ENCODE measurements around the gene GASK1B. TPM values are rescaled to one million over a fixed set of nuclear protein-coding genes. Genes with fewer than 3 reads are reported as not detected.

The GASK1B gene
- total and polyA plus RNA-seq, 11 donors: 10.0 to 108 (median 66.1) TPM

GRCh38 chr4:158182736-158183135 lies 9.9 kb upstream of the GASK1B start:
- WGBS, 4 donors: 94 to 95% (median 94%) methylated on average over 15 of the region's 15 CpGs
- intact Hi-C loops (cut with DNase I): loop anchor here in 1 of 10 donors (5.0 kb wide), 1 partner anchor 60 kb away; no protein-coding TSS in a partner anchor
- no peak for TF ChIP-seq CTCF (IDR thresholded peaks at IDR 0.05)
- TF ChIP-seq POLR2A (IDR thresholded peaks at IDR 0.05): no peak

GRCh38 chr4:158181906-158182305 lies 9.1 kb upstream of the GASK1B start:
- H3K27me3 ChIP-seq: no peaks in the 10 kb centered on the region
- no peak overlapping the region for H3K27ac ChIP-seq
- TF ChIP-seq POLR2A (IDR thresholded peaks at IDR 0.05): no peak
- TF ChIP-seq CTCF (IDR thresholded peaks at IDR 0.05): no peak
- DNase-seq: no peak
- H3K9me3 ChIP-seq: no peaks in the 10 kb centered on the region
- no peak overlapping the region for H3K4me3 ChIP-seq
- peaks cover 0 to 43% (median 8%) of the 10 kb centered on the region in 9 donors for H3K36me3 ChIP-seq
- peaks cover 0 to 23% (median 6%) of the 10 kb centered on the region in 12 donors for H3K4me1 ChIP-seq
- no peak for ATAC-seq
- intact Hi-C loops (cut with DNase I): loop anchor here in 1 of 10 donors (5.0 kb wide), 1 partner anchor 60 kb away; no protein-coding TSS in a partner anchor
- 83 to 89% (median 85%) methylated on average over 5 of the region's 5 CpGs for WGBS, 4 donors

More at GRCh38 chr4:158182736-158183135, 9.9 kb upstream of the GASK1B start:
- ATAC-seq (peak in 3 of 4 donors; percentile 22 to 57 (median 52)), DNase-seq (no peak)
- Histone ChIP-seq H3K27me3 (no peaks in the 10 kb centered on the region), H3K9me3 (no peaks in the 10 kb centered on the region), H3K27ac (no peak overlapping the region), H3K4me1 (peaks cover 0 to 21% (median 6%) of the 10 kb centered on the region in 12 donors), H3K36me3 (peaks cover 0 to 48% (median 12%) of the 10 kb centered on the region in 9 donors), H3K4me3 (no peak overlapping the region)

- no peak for DNase-seq
- intact Hi-C loops (cut with DNase I): loop anchor here in 1 of 10 donors (5.0 kb wide), 1 partner anchor 73 kb away; no protein-coding TSS in a partner anchor
- Histone ChIP-seq H3K4me3 (no peak overlapping the region), H3K4me1 (peaks cover 0 to 47% (median 25%) of the 10 kb centered on the region in 12 donors), H3K27ac (peak overlapping the region in 5 of 12 donors; percentile 14 to 51 (median 35)), H3K36me3 (peaks cover 0 to 35% (median 5%) of the 10 kb centered on the region in 9 donors), H3K27me3 (no peaks in the 10 kb centered on the region), H3K9me3 (no peaks in the 10 kb centered on the region)
- WGBS, 4 donors: 57 to 74% (median 61%) methylated on average over 3 of the region's 3 CpGs
- TF ChIP-seq CTCF (IDR thresholded peaks at IDR 0.05) (no peak), POLR2A (IDR thresholded peaks at IDR 0.05) (no peak)
- ATAC-seq: peak in 1 of 4 donors; percentile 34
Measured at GRCh38 chr4:158179465-158179864, 6.6 kb upstream of the GASK1B start.

GRCh38 chr4:158176776-158177175 lies 4.0 kb upstream of the GASK1B start:
- no peak for TF ChIP-seq CTCF (IDR thresholded peaks at IDR 0.05)
- TF ChIP-seq POLR2A (IDR thresholded peaks at IDR 0.05): no peak
- Histone ChIP-seq H3K4me3 (no peak overlapping the region), H3K4me1 (peaks cover 0 to 63% (median 39%) of the 10 kb centered on the region in 12 donors), H3K36me3 (peaks cover 0 to 31% (median 5%) of the 10 kb centered on the region in 9 donors), H3K27ac (no peak overlapping the region), H3K9me3 (no peaks in the 10 kb centered on the region), H3K27me3 (no peaks in the 10 kb centered on the region)
- intact Hi-C loops (cut with DNase I): loop anchor here in 1 of 10 donors (5.0 kb wide), 1 partner anchor 76 kb away; no protein-coding TSS in a partner anchor
- ATAC-seq: no peak
- DNase-seq: no peak

All from heart left ventricle (tissue), 16 donors.